Cardiac septum (tissue), 1 donor: ENCODE measurements around the gene MAPT. TPM values are rescaled to one million over a fixed set of nuclear protein-coding genes. Genes with fewer than 3 reads are reported as not detected.
"Not testable (repeated sequence)": the region's sequence is repeated elsewhere in the genome, so short reads cannot be mapped to it uniquely, and the experiment has no call there.

ENCODE experiments used
- DNase-seq: peaks from one replicate; pipeline ENCODE4 v3.0.0-alpha.2; 2020; ENCODE audit warnings: low spot score
- intact Hi-C: fragments of 100-400 bp; cut with DNase I; formaldehyde crosslinking; loops from one replicate; pipeline ENCODE4 v1.14.0; 2022
- total RNA-seq: library from RNA; stranded (reverse); fragmentation: NEBNext Ultra II Directional; extraction: Animal tissue kit (Norgen Biotek cat#: 25700); gene quantifications from one replicate; pipeline ENCODE4 v1.2.1, GENCODE V29; 2021
- donor health status: DM: no; HTN: no; CAD: no.

MAPT gene
- total RNA-seq, 1 donor from 2014 or later = 44.4 TPM

- no peak for DNase-seq
- intact Hi-C loops = no loop called here
These were observed 119.3 kb downstream of the MAPT start for GRCh38 chr17:46013502-46014165.

GRCh38 chr17:46019408-46019925 is 125.1 kb downstream of the MAPT start:
- intact Hi-C loops = not testable (repeated sequence)

GRCh38 chr17:46020023-46020761 is 125.8 kb downstream of the MAPT start:
- DNase-seq = no peak
- intact Hi-C loops = no loop called here

More at GRCh38 chr17:46019408-46019925, 125.1 kb downstream of the MAPT start:
- not testable (repeated sequence) for DNase-seq

- DNase-seq = no peak
- intact Hi-C loops = no loop called here
These were observed 126.6 kb downstream of the MAPT start for GRCh38 chr17:46020998-46021397.

GRCh38 chr17:46023366-46023765 is 129.0 kb downstream of the MAPT start:
- DNase-seq, intact Hi-C loops: not testable (repeated sequence)

- no peak for DNase-seq
- intact Hi-C loops = no loop called here
These were observed 129.5 kb downstream of the MAPT start for GRCh38 chr17:46023783-46024388.

- DNase-seq = no peak
- intact Hi-C loops = no loop called here
These were observed 130.2 kb downstream of the MAPT start for GRCh38 chr17:46024590-46024989.

GRCh38 chr17:46025060-46025459 is 130.7 kb downstream of the MAPT start:
- DNase-seq = no peak
- intact Hi-C loops = no loop called here

GRCh38 chr17:46025510-46026165 is 131.3 kb downstream of the MAPT start:
- no peak for DNase-seq
- intact Hi-C loops = no loop called here

- intact Hi-C loops = no loop called here
These were observed 132.1 kb downstream of the MAPT start for GRCh38 chr17:46026166-46027047.

GRCh38 chr17:46027048-46027975 is 133.0 kb downstream of the MAPT start:
- intact Hi-C loops = no loop called here
- DNase-seq = no peak

More at GRCh38 chr17:46026166-46027047, 132.1 kb downstream of the MAPT start:
- no peak for DNase-seq

GRCh38 chr17:46027976-46028325 is 133.6 kb downstream of the MAPT start:
- DNase-seq = no peak
- intact Hi-C loops = no loop called here

- intact Hi-C loops = no loop called here
- DNase-seq = no peak
These were observed 134.0 kb downstream of the MAPT start for GRCh38 chr17:46028374-46028773.

- DNase-seq = no peak
- intact Hi-C loops = no loop called here
These were observed 134.7 kb downstream of the MAPT start for GRCh38 chr17:46028981-46029565.

GRCh38 chr17:46029627-46030026 is 135.3 kb downstream of the MAPT start:
- intact Hi-C loops = no loop called here
- no peak for DNase-seq

GRCh38 chr17:46030752-46031151 is 136.4 kb downstream of the MAPT start:
- intact Hi-C loops = no loop called here
- no peak for DNase-seq

GRCh38 chr17:46031440-46031839 is 137.1 kb downstream of the MAPT start:
- intact Hi-C loops = no loop called here
- DNase-seq = no peak

GRCh38 chr17:46031920-46032319 is 137.6 kb downstream of the MAPT start:
- DNase-seq = no peak
- intact Hi-C loops = no loop called here
